GM12801 (cell line): ENCODE results near the gene BPIFB2.

Experiments
- CTCF ChIP-seq: IDR thresholded peaks from one replicate; pipeline ENCODE4 v1.5.1; 2011; ENCODE audit warnings: control low read depth; ENCODE audit not compliant: insufficient read length; ENCODE audit errors: extremely low read depth

The BPIFB2 gene

GRCh38 chr20:32968478-32969241, 38.8 kb upstream of the BPIFB2 start:
- TF ChIP-seq CTCF, result no peak

GRCh38 chr20:32969356-32970114, 38.0 kb upstream of the BPIFB2 start:
- no peak for TF ChIP-seq CTCF

GRCh38 chr20:32970115-32970972, 37.2 kb upstream of the BPIFB2 start:
- no peak for TF ChIP-seq CTCF

GRCh38 chr20:32970973-32971300, 36.6 kb upstream of the BPIFB2 start:
- TF ChIP-seq CTCF, result no peak

- TF ChIP-seq CTCF, result no peak
These were observed 35.8 kb upstream of the BPIFB2 start for GRCh38 chr20:32971703-32972161.

GRCh38 chr20:32972181-32973076, 35.1 kb upstream of the BPIFB2 start:
- no peak for TF ChIP-seq CTCF
